K562 (cell line): ENCODE results near the gene PACC1. TPM values are rescaled to one million over a fixed set of nuclear protein-coding genes. Genes with fewer than 3 reads are reported as not detected.

Source experiments
- ATAC-seq: fragments of 200-7000 bp; cut with Tn5 transposase; 3 replicates; pipeline ENCODE4 v1.9.1; 2020; ENCODE audit warnings: moderate library complexity
- BruUV-seq: library from RNA; stranded (reverse); fragments of 400-500 nt; replicated peaks from 2 replicates; lab custom pipeline; 2021; lab: Mats Ljungman, UMichigan
- CTCF ChIA-PET: fragments of 300-600 bp; formaldehyde crosslinking; extraction: SDS; loops from one replicate; lab custom pipeline; 2021; ENCODE audit warnings: low intra/inter-chr PET ratio; lab: Yijun Ruan, JAX
- POLR2A ChIA-PET: fragments of 300-600, 350-650 bp; sonication (Branson Sonifier 250); formaldehyde crosslinking; extraction: SDS; loops from one replicate; lab custom pipeline; 2021; ENCODE audit warnings: antibody characterized with exemption, inconsistent platforms; lab: Yijun Ruan, JAX
- DNase-seq, 4 experiments: peaks; one replicate each; pipeline versions ENCODE4 v3.0.0 to v3.0.0-alpha.2; 2011 to 2018; ENCODE audit warnings: low spot score in 3 of 4, mixed read lengths in 3 of 4; ENCODE audit errors: extremely low read depth in 1 of 4
- FAIRE-seq: peaks from 2 replicates; lab custom pipeline; 2011; peaks lifted over from hg19 to GRCh38; lab: Jason Lieb, UNC
- H2AFZ ChIP-seq: 2 replicates; pipeline ENCODE4 v1.6.0; 2011; ENCODE audit warnings: low read depth, low read length, control low read depth, inconsistent platforms
- H3K27ac ChIP-seq: fragments of 200-600 bp; 3 replicates; pipeline ENCODE4 v1.8.0; 2011; ENCODE audit warnings: low read depth, mild to moderate bottlenecking, control low read depth, inconsistent platforms, low read length, moderate library complexity, mixed read lengths; ENCODE audit errors: extremely low read depth
- H3K27me3 ChIP-seq, 2 experiments: fragments of 300-600 bp in 1 of 2; 2 replicates in 1 of 2; 3 replicates in 1 of 2; pipeline versions ENCODE4 v1.6.0 to v1.8.0; 2011; ENCODE audit warnings: inconsistent platforms in 2 of 2, low read length in 2 of 2, mild to moderate bottlenecking in 1 of 2, mixed read lengths in 1 of 2, moderate library complexity in 1 of 2; ENCODE audit not compliant: control insufficient read depth in 2 of 2, insufficient read depth in 2 of 2
- H3K36me3 ChIP-seq: fragments of 300-600 bp; 3 replicates; pipeline ENCODE4 v1.8.0; 2011; ENCODE audit warnings: mild to moderate bottlenecking, low read length, inconsistent platforms; ENCODE audit not compliant: control insufficient read depth, insufficient read depth
- H3K4me1 ChIP-seq, 2 experiments: fragments of 200-600 bp in 1 of 2; replicated peaks in 1 of 2; 2 replicates in 1 of 2; 3 replicates in 1 of 2; pipeline versions ENCODE4 v1.5.1 to v1.8.0; 2011; ENCODE audit warnings: inconsistent platforms in 2 of 2, low read length in 2 of 2, mild to moderate bottlenecking in 1 of 2, mixed read lengths in 1 of 2, moderate library complexity in 1 of 2; ENCODE audit not compliant: control insufficient read depth in 2 of 2, insufficient read depth in 2 of 2
- H3K4me2 ChIP-seq: 2 replicates; pipeline ENCODE4 v1.6.1; 2011; ENCODE audit warnings: low read length, control low read depth, inconsistent platforms, mixed read lengths; ENCODE audit not compliant: insufficient read depth
- H3K4me3 ChIP-seq: fragments of 200-600 bp; sonication (generic), shearing (Covaris generic); 2 replicates; pipeline ENCODE4 v1.5.1; 2016; ENCODE audit warnings: control low read depth, inconsistent platforms
- H3K79me2 ChIP-seq: fragments of 200-600 bp; 3 replicates; pipeline ENCODE4 v1.8.0; 2011; ENCODE audit warnings: low read length, inconsistent platforms; ENCODE audit not compliant: control insufficient read depth, insufficient read depth
- H3K9ac ChIP-seq, 2 experiments: 2 replicates each; pipeline versions ENCODE4 v1.6.0 to v1.6.1; 2011; ENCODE audit warnings: low read depth in 2 of 2, low read length in 2 of 2, control low read depth in 1 of 2, inconsistent platforms in 1 of 2, mild to moderate bottlenecking in 1 of 2, mixed read lengths in 1 of 2; ENCODE audit not compliant: insufficient read depth in 1 of 2
- H3K9me1 ChIP-seq: one replicate; pipeline ENCODE4 v1.6.0; 2011; ENCODE audit warnings: inconsistent platforms, mild to moderate bottlenecking, low read length, moderate library complexity; ENCODE audit not compliant: control insufficient read depth, insufficient read depth
- H3K9me3 ChIP-seq: replicated peaks from 2 replicates; pipeline ENCODE4 v1.5.1; 2011; ENCODE audit warnings: low read depth, low read length, inconsistent platforms; ENCODE audit not compliant: control insufficient read depth, insufficient read depth
- H4K20me1 ChIP-seq: replicated peaks from 2 replicates; pipeline ENCODE4 v1.6.1; 2011; ENCODE audit warnings: low read length, inconsistent platforms, mixed read lengths; ENCODE audit not compliant: control insufficient read depth, insufficient read depth
- HDGF ChIP-seq: fragments of 450-650 bp; IDR thresholded peaks from 2 replicates; pipeline ENCODE4 v1.6.1; 2016
- KDM2B ChIP-seq: fragments of 250-450 bp; sonication (Bioruptor Pico); IDR thresholded peaks from 2 replicates; pipeline ENCODE4 v1.8.0; 2021; ENCODE audit warnings: mild to moderate bottlenecking, moderate library complexity
- MAFF ChIP-seq: IDR thresholded peaks from 2 replicates; pipeline ENCODE4 v1.6.1; 2012; ENCODE audit warnings: low read length, improper control_type of control experiment
- NR3C1 ChIP-seq: sonication (generic); formaldehyde crosslinking; IDR thresholded peaks from 2 replicates; pipeline ENCODE4 v1.8.1; 2022; ENCODE audit warnings: missing genetic modification reagents
- SMAD1 ChIP-seq: fragments of 150-350 bp; IDR thresholded peaks from 2 replicates; pipeline ENCODE4 v1.6.1; 2014; ENCODE audit warnings: low read length, low read depth; ENCODE audit not compliant: partially characterized antibody
- ZNF239 ChIP-seq: fragments of 250-450 bp; sonication (Bioruptor Pico); IDR thresholded peaks from 2 replicates; pipeline ENCODE4 v1.4.0; 2020; ENCODE audit warnings: mild to moderate bottlenecking
- ZNF41 ChIP-seq: fragments of 250-450 bp; sonication (Bioruptor Pico); conservative IDR thresholded peaks from 2 replicates; pipeline ENCODE4 v1.4.0; 2020; ENCODE audit warnings: mild to moderate bottlenecking
- ZNF75A ChIP-seq: fragments of 450-650 bp; formaldehyde crosslinking; IDR thresholded peaks from 2 replicates; pipeline ENCODE4 v1.4.0; 2020; ENCODE audit warnings: mild to moderate bottlenecking
- WGBS: fragments of 100-300 bp; shearing (Covaris generic); methylation state at CpG from one replicate; pipeline ENCODE4 v1.1.6; 2016; ENCODE audit warnings: low coverage, mixed read lengths; ENCODE audit not compliant: insufficient coverage; ENCODE audit errors: missing lambda C conversion rate; 5-methylcytosine and 5-hydroxymethylcytosine counted together
- in situ Hi-C: fragments of 300-500 bp; cut with MboI; formaldehyde crosslinking; loops from 4 replicates; pipeline ENCODE4 v1.15.0; 2018; ENCODE audit warnings: inconsistent platforms, mixed read lengths
- intact Hi-C: fragments of 100-400 bp; cut with micrococcal nuclease; formaldehyde crosslinking; loops from 2 replicates; pipeline ENCODE4 v1.14.2; 2022
- polyA plus RNA-seq, 8 experiments: library from polyadenylated mRNA; depleted of rRNA in 4 of 8; stranded (reverse) in 5 of 8; unstranded in 3 of 8; fragments of >200 nt; fragmentation: Nextera tagmentation in 2 of 8; fragmentation: Illumina TruSeq in 1 of 8; extraction: Ambion mirVana in 2 of 8; extraction: Trizol in 1 of 8; gene quantifications; 2 replicates each; pipeline versions ENCODE4 v1.2.1 to v1.2.3, GENCODE V29; 2011 to 2014; ENCODE audit warnings: inconsistent platforms in 1 of 8, missing spikeins in 1 of 8
- total RNA-seq, 7 experiments: library from RNA; depleted of rRNA in 6 of 7; stranded (reverse); fragments of >200 nt in 6 of 7; fragmentation: Illumina TruSeq in 2 of 7; extraction: Trizol in 2 of 7; gene quantifications; 2 replicates each; pipeline versions ENCODE4 v1.2.1 to v1.2.3, GENCODE V29; 2011 to 2021; ENCODE audit warnings: low replicate concordance in 1 of 7
- TF ChIP-seq, protein P1 (sequence below): sonication (generic); formaldehyde crosslinking; IDR thresholded peaks from 2 replicates; pipeline ENCODE4 v1.9.0; 2022; ENCODE audit warnings: mild to moderate bottlenecking, missing genetic modification reagents

PACC1 gene
- total and polyA plus RNA-seq, 9 of the 15 experiments (the other 6 are each of a cell fraction or from before 2014, with no cell fraction given): 7.1 to 19.3 (median 14.9) TPM

DNA sequence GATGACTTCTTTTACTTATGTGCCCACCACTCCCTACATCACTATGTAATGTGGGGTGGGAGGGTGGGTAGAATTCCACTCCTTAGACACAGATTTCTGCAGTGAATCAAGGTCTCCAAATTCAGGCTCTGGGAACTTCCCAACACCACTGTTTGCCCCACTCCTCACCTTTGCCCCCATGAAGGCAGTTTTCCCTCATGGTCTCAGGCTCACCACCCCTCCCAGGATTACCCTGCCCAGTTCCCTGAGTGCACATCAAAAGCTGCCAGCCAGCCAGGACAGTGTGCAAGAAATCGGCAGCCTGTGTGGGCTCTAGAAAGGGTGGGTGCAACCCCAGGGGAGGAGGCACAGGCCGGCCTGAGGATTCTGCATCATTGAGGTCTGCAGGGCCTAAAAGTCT, 32.8 kb upstream of the PACC1 start:
- in situ Hi-C loops (no loop called here), intact Hi-C loops (no loop called here)
- H3K36me3 ChIP-seq: peaks cover 20% of the 10 kb centered on the region; the same call in 2 of the 3 replicates
- ChIA-PET POLR2A (interaction anchor here (0.6 to 1.0 kb wide), 2 partner anchors 8 to 772 kb away, joined by 3 to 5 read pairs; no protein-coding TSS in a partner anchor), CTCF (no interaction called here)
- H2AFZ ChIP-seq: no peak overlapping the region
- FAIRE-seq (no peak), ATAC-seq (no peak; the same call in 1 of the 3 replicates), DNase-seq (no peak)
- no peaks in the 10 kb centered on the region for H3K79me2 ChIP-seq
- H3K4me3 ChIP-seq: no peak overlapping the region
- no peaks in the 10 kb centered on the region for H3K27me3 ChIP-seq
- WGBS: 73% methylated on average over 2 of the region's 2 CpGs
- no peak overlapping the region for H3K27ac ChIP-seq
- H3K9me1 ChIP-seq: no peaks in the 10 kb centered on the region
- no peaks in the 10 kb centered on the region for H3K4me1 ChIP-seq
- TF ChIP-seq, protein P1, sequence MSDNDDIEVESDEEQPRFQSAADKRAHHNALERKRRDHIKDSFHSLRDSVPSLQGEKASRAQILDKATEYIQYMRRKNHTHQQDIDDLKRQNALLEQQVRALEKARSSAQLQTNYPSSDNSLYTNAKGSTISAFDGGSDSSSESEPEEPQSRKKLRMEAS: no peak
- no peak for TF ChIP-seq MAFF
- TF ChIP-seq ZNF75A (CRISPR knock-in tag): no peak
- TF ChIP-seq ZNF239 (CRISPR knock-in tag): no peak
- no peak for TF ChIP-seq SMAD1
- TF ChIP-seq KDM2B: no peak
- TF ChIP-seq HDGF: no peak
- no peak for TF ChIP-seq ZNF41 (CRISPR knock-in tag)
- no peak for TF ChIP-seq NR3C1 (CRISPR knock-in tag)
- TF ChIP-seq, all 486 proteins: peak for 0
- no TSS peak for BruUV-seq
- Histone ChIP-seq H3K4me2 (no peak overlapping the region), H4K20me1 (no peaks in the 10 kb centered on the region), H3K9me3 (no peaks in the 10 kb centered on the region), H3K9ac (peak overlapping the region in 1 of 2 experiments; percentile 33; a peak in 2 of 4 replicates)
